ENCODE results near the gene UBE2Q2.
"Not testable (repeated sequence)": the region's sequence is repeated elsewhere in the genome, so short reads cannot be mapped to it uniquely, and the experiment has no call there.

Gene UBE2Q2

GRCh38 chr15:75864213-75865059 is 21.2 kb downstream of the UBE2Q2 start:
- DNase-seq (ENCODE audit: low read depth), result no peak

GRCh38 chr15:75866045-75866444 is 22.8 kb downstream of the UBE2Q2 start:
- not testable (repeated sequence) for DNase-seq (ENCODE audit: low read depth)

- DNase-seq (ENCODE audit: low read depth), result no peak
Observed at GRCh38 chr15:75866916-75867315, 23.7 kb downstream of the UBE2Q2 start.

GRCh38 chr15:75867449-75867848 is 24.2 kb downstream of the UBE2Q2 start:
- no peak for DNase-seq (ENCODE audit: low read depth)

DNA sequence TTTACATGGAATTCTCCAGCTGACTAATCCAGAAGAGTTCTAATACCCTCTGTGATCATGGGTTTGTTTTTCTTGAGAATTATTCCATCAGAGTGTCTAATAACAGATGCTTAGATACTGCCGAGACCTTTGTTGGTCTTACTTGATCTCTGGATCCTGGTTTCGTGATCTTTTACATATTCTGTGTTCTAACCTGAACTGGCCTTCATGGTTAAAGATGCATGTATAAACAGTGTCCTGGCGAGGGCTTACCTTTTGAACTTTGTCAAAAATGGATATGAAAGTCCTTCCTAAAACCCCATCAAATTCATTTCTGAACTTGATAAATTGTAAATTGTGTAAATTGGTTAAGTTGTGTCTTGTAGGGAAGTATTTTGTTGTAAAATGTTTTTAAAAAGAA is 24.8 kb downstream of the UBE2Q2 start:
- no peak for DNase-seq (ENCODE audit: low read depth)

- DNase-seq (ENCODE audit: low read depth), result no peak
Observed at GRCh38 chr15:75869446-75869845, 26.2 kb downstream of the UBE2Q2 start.

DNA sequence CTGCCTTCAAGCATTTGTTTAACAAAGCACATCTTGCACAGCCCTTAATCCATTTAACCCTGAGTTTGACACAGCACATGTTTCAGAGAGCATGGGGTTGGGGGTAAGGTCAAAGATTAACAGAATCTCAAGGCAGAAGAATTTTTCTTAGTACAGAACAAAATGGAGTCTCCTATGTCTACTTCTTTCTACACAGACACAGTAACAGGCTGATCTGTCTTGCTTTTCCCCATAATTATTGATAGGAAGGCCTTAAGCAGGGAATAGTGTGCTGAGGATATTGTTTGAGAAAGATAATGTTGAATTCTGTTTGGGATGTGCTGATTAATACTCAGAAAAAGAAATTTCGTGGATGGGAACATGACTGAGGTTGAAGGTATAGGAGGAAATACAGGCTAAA is 28.3 kb downstream of the UBE2Q2 start:
- DNase-seq (ENCODE audit: low read depth), result not testable (repeated sequence)

- no peak for DNase-seq (ENCODE audit: low read depth)
Observed at GRCh38 chr15:75872403-75872990, 29.2 kb downstream of the UBE2Q2 start.

GRCh38 chr15:75884041-75884440 is 40.8 kb downstream of the UBE2Q2 start:
- no peak for DNase-seq (ENCODE audit: low read depth)

GRCh38 chr15:75887178-75887577 is 43.9 kb downstream of the UBE2Q2 start:
- DNase-seq (ENCODE audit: low read depth), result no peak

- DNase-seq (ENCODE audit: low read depth), result no peak
Observed at GRCh38 chr15:75891895-75892294, 48.6 kb downstream of the UBE2Q2 start.

GRCh38 chr15:75895731-75896130 is 52.5 kb downstream of the UBE2Q2 start:
- DNase-seq (ENCODE audit: low read depth), result no peak

DNA sequence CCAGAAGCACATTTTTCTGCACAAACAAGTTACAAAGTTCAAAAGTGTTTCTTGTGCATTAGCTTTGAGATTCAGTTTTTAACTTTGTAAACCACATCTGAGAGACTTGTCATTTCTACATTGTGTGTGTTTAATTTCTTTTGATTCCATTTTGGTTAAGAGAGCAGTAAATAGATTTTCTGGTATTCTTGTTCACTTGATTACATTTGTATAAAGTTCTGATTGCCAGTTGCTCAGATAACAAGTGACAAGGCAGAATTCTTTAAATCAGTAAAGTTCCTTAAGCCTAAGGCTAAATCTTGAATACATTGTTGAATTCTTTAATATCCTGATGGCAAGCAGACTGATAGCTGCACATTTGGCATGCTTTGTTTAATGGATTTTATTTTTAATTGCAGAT is 57.3 kb downstream of the UBE2Q2 start:
- DNase-seq (ENCODE audit: low read depth), result no peak

- no peak for DNase-seq (ENCODE audit: low read depth)
Observed at GRCh38 chr15:75902129-75902557, 58.9 kb downstream of the UBE2Q2 start.

DNA sequence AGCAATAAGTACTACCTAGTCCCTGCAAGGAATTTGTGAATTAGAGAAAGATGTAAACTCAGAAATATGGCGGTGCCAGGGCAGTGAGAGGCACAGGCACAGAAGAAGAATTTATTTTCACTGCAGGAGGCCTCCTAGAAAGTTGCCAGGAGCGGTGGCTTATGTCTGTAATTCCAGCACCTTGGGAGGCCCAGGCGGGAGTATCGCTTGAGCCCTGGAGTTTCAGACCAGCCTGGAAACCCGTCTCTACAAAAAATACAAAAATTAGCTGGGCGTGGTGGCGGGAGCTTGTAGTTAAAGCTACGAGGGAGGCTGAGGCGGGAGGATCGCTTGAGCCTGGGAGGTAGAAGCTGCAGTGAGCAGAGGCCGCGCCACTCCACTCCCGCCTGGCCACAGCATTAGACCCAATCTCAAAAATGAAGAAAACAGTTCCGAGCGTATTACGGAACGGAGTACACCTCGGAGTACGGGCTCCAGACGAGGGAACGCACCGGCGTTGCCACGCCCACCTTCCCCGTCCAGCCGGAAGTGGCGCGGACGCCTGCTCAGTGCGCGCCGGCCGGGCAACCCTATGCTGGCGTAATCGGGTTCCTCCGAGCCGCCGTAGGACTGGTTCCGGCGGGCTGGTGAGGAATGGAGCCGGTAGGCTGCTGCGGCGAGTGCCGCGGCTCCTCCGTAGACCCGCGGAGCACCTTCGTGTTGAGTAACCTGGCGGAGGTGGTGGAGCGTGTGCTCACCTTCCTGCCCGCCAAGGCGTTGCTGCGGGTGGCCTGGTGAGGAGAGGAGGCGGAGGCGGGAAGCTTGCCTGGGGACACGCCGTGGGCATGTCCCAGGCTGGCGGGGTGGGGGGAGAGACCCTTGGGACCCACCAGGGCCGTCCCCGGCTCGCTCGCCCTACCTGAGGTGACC is 60.3 kb downstream of the UBE2Q2 start, which contains the start of gene FBXO22:
Gene FBXO22, plus strand, starts transcription at position 548 of the 909 bp plus-strand sequence. Its CDS starts 86 bp downstream, at position 634.
- DNase-seq (ENCODE audit: low read depth), result peak; percentile 82

DNA sequence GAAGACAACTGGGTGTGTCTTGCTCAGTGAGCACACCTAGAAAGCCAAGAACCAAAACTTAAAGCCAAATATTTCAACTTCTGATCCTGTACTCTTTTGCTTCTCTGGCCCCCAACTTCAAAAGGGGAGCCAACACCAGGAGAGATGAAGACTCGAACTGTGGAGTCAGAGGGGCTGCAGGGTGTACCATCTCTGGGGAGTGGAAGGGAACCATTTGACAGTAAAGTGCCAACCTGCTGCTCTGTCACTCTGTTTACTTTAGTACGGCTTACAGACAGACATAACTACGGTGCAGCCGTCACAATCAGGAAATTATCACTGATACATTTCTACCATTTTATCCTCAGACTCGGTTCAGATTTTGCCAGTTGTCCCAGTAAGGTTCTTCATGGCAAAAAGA is 62.0 kb downstream of the UBE2Q2 start:
- DNase-seq (ENCODE audit: low read depth), result no peak

DNA sequence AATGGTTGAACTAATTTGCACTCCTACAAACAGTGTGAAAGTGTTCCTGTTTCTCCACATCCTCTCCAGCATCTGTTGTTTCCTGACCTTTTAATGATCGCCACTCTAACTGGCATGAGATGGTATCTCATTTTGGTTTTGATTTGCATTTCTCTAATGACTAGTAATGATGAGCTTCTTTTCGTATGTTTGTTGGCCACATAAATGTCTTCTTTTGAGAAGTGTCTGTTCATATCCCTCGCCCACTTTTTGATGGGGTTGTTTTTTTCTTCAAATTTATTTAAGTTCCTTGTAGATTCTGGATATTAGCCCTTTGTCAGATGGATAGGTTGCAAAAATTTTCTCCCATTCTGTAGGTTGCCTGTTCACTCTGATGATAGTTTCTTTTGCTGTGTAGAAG is 67.1 kb downstream of the UBE2Q2 start:
- DNase-seq (ENCODE audit: low read depth), result not testable (repeated sequence)

DNA sequence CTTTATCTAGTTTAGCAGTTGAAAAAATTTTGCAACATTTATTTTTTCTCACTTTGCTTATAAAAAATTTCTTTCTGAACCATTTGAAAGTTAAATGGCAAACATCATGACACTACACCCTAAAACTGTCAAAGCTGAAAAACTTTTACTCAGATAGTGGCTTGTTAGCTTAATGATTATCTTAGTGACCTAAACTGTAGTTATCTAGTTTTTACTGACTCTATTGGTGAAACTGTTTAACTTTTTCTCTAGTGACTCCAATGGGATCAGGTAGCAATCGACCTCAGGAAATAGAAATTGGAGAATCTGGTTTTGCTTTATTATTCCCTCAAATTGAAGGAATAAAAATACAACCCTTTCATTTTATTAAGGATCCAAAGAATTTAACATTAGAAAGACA is 73.7 kb downstream of the UBE2Q2 start:
- DNase-seq (ENCODE audit: low read depth), result no peak

- DNase-seq (ENCODE audit: low read depth), result no peak
Observed at GRCh38 chr15:75918135-75918534, 74.9 kb downstream of the UBE2Q2 start.

GRCh38 chr15:75920079-75920478 is 76.8 kb downstream of the UBE2Q2 start:
- DNase-seq (ENCODE audit: low read depth), result no peak

GRCh38 chr15:75921732-75922703 is 78.8 kb downstream of the UBE2Q2 start:
- DNase-seq (ENCODE audit: low read depth), result no peak

All from activated gamma-delta T cell treated with anti-CD3 and anti-CD28 coated beads, Interleukin-2, amount 50 U/mL, for 16 hours (primary cell).